ENCODE measurements around the gene HECW1. TPM values are rescaled to one million over a fixed set of nuclear protein-coding genes. Genes with fewer than 3 reads are reported as not detected.

HECW1 gene
- total RNA-seq, 1 donor from 2014 or later = not detected

GRCh38 chr7:43531700-43532099, 419.3 kb downstream of the HECW1 start:
- DNase-seq (ENCODE audit: low read depth in 2 of 2) = no peak

- DNase-seq (ENCODE audit: low read depth in 2 of 2) = no peak
Measured at GRCh38 chr7:43533801-43534479, 421.5 kb downstream of the HECW1 start.

- no peak for DNase-seq (ENCODE audit: low read depth in 2 of 2)
Measured at GRCh38 chr7:43535031-43535451, 422.6 kb downstream of the HECW1 start.

GRCh38 chr7:43535810-43536585, 423.6 kb downstream of the HECW1 start:
- no peak for DNase-seq (ENCODE audit: low read depth in 2 of 2)

- DNase-seq (ENCODE audit: low read depth in 2 of 2) = no peak
Measured at GRCh38 chr7:43536773-43537172, 424.3 kb downstream of the HECW1 start.

GRCh38 chr7:43537765-43538403, 425.4 kb downstream of the HECW1 start:
- DNase-seq (ENCODE audit: low read depth in 2 of 2) = no peak

- DNase-seq (ENCODE audit: low read depth in 2 of 2) = no peak
Measured at GRCh38 chr7:43538404-43538771, 425.9 kb downstream of the HECW1 start.

- DNase-seq (ENCODE audit: low read depth in 2 of 2) = no peak
Measured at GRCh38 chr7:43540471-43540870, 428.0 kb downstream of the HECW1 start.

GRCh38 chr7:43542716-43543115, 430.3 kb downstream of the HECW1 start:
- DNase-seq (ENCODE audit: low read depth in 2 of 2) = no peak

- no peak for DNase-seq (ENCODE audit: low read depth in 2 of 2)
Measured at GRCh38 chr7:43546231-43546630, 433.8 kb downstream of the HECW1 start.

GRCh38 chr7:43550427-43550826, 438.0 kb downstream of the HECW1 start:
- DNase-seq (ENCODE audit: low read depth in 2 of 2) = no peak

GRCh38 chr7:43552122-43552521, 439.7 kb downstream of the HECW1 start:
- DNase-seq (ENCODE audit: low read depth in 2 of 2) = no peak

GRCh38 chr7:43553999-43554398, 441.6 kb downstream of the HECW1 start:
- DNase-seq (ENCODE audit: low read depth in 2 of 2) = peak in 1 of 2 donors; percentile 46

- no peak for DNase-seq (ENCODE audit: low read depth in 2 of 2)
Measured at GRCh38 chr7:43554423-43554822, 442.0 kb downstream of the HECW1 start.

- DNase-seq (ENCODE audit: low read depth in 2 of 2) = no peak
Measured at GRCh38 chr7:43557831-43558495, 445.5 kb downstream of the HECW1 start.

- DNase-seq (ENCODE audit: low read depth in 2 of 2) = no peak
Measured at GRCh38 chr7:43559171-43559945, 446.9 kb downstream of the HECW1 start.

GRCh38 chr7:43559946-43560335, 447.5 kb downstream of the HECW1 start:
- DNase-seq (ENCODE audit: low read depth in 2 of 2) = no peak

GRCh38 chr7:43560742-43561330, 448.4 kb downstream of the HECW1 start:
- no peak for DNase-seq (ENCODE audit: low read depth in 2 of 2)

- DNase-seq (ENCODE audit: low read depth in 2 of 2) = no peak
Measured at GRCh38 chr7:43562383-43562782, 449.9 kb downstream of the HECW1 start.

GRCh38 chr7:43565786-43566185, 453.3 kb downstream of the HECW1 start:
- DNase-seq (ENCODE audit: low read depth in 2 of 2) = peak in 1 of 2 donors; percentile 76

- peak; percentile 70 to 84 for DNase-seq (ENCODE audit: low read depth in 2 of 2)
Measured at GRCh38 chr7:43568529-43568928, 456.1 kb downstream of the HECW1 start.

All from lung microvascular endothelial cell (primary cell).